22Rv1 (cell line): ENCODE measurements around the gene LCN15.
"Not testable (repeated sequence)": the region's sequence is repeated elsewhere in the genome, so short reads cannot be mapped to it uniquely, and the experiment has no call there.

ENCODE experiments used
- H3K27ac ChIP-seq: fragments of 450-650 bp; 2 replicates; pipeline ENCODE4 v1.5.1; 2017
- CTCF ChIP-seq: fragments of 450-650 bp; IDR thresholded peaks from 2 replicates; pipeline ENCODE4 v1.5.1; 2017; ENCODE audit warnings: mild to moderate bottlenecking
- ZFX ChIP-seq: fragments of 450-650 bp; IDR thresholded peaks from 2 replicates; pipeline ENCODE4 v1.6.1; 2017; ENCODE audit warnings: antibody characterized with exemption, borderline replicate concordance

The LCN15 gene

DNA sequence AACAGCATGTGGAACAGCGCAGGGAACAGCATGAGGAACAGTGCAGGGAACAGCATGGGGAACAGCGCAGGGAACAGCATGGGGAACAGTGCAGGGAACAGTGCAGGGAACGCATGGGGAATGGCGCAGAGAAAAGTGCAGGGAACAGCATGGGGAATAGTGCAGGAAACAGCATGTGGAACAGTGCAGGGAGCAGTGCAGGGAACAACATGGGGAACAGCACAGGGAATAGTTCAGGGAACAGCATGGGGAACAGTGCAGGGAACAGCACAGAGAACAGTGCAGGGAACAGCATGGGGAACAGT, 8.2 kb downstream of the LCN15 start:
- H3K27ac ChIP-seq = no peak overlapping the region
- no peak for TF ChIP-seq CTCF
- TF ChIP-seq ZFX = no peak

GRCh38 chr9:136755302-136756133, 8.8 kb downstream of the LCN15 start:
- not testable (repeated sequence) for H3K27ac ChIP-seq

GRCh38 chr9:136754626-136755301, 9.6 kb downstream of the LCN15 start:
- H3K27ac ChIP-seq = no peak overlapping the region
- TF ChIP-seq CTCF (no peak), ZFX (no peak)

DNA sequence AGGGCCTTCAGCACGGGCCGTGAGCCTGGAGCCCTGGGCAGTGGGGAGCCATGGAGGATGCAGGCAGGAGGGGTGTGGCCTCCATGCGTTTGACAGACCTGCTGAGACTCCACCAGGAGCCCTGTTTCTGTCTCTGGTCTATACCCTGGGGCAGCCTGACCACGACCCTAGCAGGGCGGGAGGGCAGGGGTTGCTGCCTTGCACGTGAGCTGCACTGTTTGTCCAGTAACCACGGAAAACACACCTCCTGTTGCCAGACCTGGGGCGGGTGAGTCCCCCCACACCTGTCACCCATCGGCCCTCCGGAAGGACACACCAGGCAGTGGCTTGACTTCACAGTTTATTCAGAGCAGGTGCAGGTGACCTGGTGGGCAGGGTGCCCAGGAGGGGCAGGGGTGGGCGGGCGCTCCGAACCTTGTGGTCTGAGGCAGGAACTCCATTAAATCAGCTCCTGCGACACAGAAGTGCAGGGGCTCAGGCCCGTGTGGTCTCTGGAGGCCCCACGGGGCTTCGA, 10.2 kb downstream of the LCN15 start:
- no peak overlapping the region for H3K27ac ChIP-seq
- TF ChIP-seq CTCF = no peak
- TF ChIP-seq ZFX = no peak

DNA sequence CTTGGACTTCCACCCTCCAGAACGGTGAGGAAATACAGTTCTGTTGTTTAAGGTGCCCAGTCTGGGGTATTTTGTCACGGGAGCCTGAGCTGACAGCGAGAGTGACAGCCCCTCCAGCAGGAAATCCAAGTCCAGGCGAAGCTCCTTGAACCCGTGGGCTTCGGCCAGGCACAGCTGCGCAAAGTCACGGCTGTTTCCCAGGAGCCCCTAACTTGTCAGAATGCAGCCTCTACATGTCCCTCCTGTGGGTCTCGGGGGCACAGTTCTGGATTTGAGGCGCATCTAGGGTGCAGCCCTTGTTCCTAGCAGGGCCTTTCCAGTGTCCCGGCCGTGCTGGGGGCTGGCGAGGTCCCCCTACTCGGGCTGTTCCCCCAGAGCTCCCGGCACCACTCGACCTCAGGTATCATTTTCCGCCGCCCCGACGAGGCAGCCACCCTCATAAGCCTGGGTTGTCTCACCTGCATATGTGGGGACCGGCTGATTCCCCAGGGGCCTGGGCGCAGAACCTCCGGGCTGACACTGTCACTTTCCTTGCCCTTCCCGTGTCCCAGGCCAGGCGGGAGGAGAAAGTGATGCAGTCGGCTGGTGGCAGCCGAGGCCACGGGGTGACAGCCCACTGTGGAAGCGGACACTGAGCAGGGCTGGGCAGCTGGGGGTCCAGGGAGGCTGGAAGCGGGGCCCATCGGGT, 10.8 kb downstream of the LCN15 start:
- H3K27ac ChIP-seq = no peak overlapping the region
- TF ChIP-seq CTCF (no peak), ZFX (no peak)

DNA sequence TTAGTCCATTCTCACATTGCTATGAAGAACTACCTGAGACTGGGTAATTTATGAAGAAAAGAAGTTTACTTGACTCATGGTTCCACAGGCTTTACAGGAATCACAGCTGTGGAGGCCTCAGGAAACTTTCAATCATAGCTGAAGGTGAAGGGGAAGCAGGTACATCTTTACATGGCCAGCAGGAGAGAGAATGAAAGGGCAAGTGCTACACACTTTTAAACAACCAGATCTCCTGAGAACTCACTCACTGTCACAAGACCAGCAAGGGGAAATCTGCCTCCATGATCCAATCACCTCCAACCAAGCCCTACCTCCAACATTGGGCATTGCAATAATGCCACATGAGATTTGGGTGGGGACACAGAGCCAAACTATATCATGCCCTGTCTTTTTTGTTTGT, 12.5 kb downstream of the LCN15 start:
- H3K27ac ChIP-seq = no peak overlapping the region
- TF ChIP-seq CTCF = no peak
- no peak for TF ChIP-seq ZFX

DNA sequence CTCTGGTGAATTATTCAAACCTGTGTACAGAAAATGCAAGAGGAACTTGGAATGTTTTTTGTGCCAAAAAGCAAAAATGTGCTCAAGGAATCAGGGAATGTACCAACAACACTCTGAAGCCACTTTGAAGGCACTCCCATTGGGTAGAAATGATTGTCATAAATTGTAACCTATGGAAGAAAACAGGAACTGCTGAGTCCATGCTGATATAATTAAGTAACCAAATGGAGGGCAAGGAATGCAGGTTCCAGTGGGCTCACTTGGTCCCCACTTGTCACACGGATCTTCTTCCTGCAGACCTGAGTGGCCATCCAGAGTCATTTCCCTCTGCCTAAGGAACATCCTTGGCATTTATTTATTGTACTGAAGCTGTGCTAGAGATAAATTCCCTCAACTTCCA, 13.1 kb downstream of the LCN15 start:
- no peak overlapping the region for H3K27ac ChIP-seq
- TF ChIP-seq ZFX = no peak
- no peak for TF ChIP-seq CTCF
